ENCODE data around the gene MRPL18.

The MRPL18 gene

GRCh38 chr6:159766906-159767305 lies 23.4 kb upstream of the MRPL18 start:
- no peak overlapping the region for H3K27ac ChIP-seq (ENCODE audit: low read length)
- H4K20me1 ChIP-seq (ENCODE audit: insufficient read depth, low read length): no peaks in the 10 kb centered on the region
- no peak overlapping the region for H3K4me2 ChIP-seq (ENCODE audit: low read depth, low read length)
- H3K4me3 ChIP-seq (ENCODE audit: low read length): no peak overlapping the region
- DNase-seq: no peak
- no peaks in the 10 kb centered on the region for H3K27me3 ChIP-seq (replicated peaks; ENCODE audit: insufficient read depth, low read length)
- H3K4me1 ChIP-seq (ENCODE audit: low read length): no peaks in the 10 kb centered on the region
- H3K9me3 ChIP-seq (replicated peaks; ENCODE audit: insufficient read depth, low read length): no peaks in the 10 kb centered on the region
- H2AFZ ChIP-seq (ENCODE audit: low read length): no peak overlapping the region
- no peaks in the 10 kb centered on the region for H3K9me2 ChIP-seq (replicated peaks; ENCODE audit: insufficient read depth, low read length)
- TF ChIP-seq EZH2phosphoT487 (IDR thresholded peaks at IDR 0.05; ENCODE audit: low read length) (no peak), EZH2 (optimal IDR thresholded peaks at IDR 0.05; ENCODE audit: low read depth, low read length) (no peak)
- TF ChIP-seq, protein P1, sequence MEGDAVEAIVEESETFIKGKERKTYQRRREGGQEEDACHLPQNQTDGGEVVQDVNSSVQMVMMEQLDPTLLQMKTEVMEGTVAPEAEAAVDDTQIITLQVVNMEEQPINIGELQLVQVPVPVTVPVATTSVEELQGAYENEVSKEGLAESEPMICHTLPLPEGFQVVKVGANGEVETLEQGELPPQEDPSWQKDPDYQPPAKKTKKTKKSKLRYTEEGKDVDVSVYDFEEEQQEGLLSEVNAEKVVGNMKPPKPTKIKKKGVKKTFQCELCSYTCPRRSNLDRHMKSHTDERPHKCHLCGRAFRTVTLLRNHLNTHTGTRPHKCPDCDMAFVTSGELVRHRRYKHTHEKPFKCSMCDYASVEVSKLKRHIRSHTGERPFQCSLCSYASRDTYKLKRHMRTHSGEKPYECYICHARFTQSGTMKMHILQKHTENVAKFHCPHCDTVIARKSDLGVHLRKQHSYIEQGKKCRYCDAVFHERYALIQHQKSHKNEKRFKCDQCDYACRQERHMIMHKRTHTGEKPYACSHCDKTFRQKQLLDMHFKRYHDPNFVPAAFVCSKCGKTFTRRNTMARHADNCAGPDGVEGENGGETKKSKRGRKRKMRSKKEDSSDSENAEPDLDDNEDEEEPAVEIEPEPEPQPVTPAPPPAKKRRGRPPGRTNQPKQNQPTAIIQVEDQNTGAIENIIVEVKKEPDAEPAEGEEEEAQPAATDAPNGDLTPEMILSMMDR (IDR thresholded peaks at IDR 0.05; ENCODE audit: low read length): no peak
- H3K36me3 ChIP-seq (replicated peaks; ENCODE audit: insufficient read depth, low read length): no peaks in the 10 kb centered on the region
- H3K79me2 ChIP-seq (ENCODE audit: low read length): peaks cover 3% of the 10 kb centered on the region; the same call in 1 of the 2 replicates
- no peak overlapping the region for H3K9ac ChIP-seq (ENCODE audit: low read length)
- H3F3A ChIP-seq (ENCODE audit: insufficient read depth, low read length): no peaks in the 10 kb centered on the region

DNA sequence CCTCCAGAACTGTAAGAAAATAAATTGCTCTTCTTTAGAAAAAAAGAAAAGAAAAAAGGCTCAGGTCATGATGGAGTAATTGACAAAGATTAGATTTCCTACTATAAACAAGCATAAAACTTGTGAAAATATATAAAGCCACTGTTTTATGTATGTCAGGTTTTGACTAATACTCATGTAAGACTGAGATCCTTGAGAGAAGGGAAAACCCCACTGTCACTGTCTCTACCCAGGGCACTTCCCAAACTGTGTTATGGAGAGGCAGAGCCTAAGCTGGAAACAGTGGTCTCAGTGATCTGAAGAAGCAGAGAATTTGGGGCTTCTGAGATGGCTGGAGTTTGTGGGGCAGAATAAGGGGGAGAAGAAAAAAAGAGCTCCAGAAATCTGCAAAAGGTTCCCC lies 20.8 kb upstream of the MRPL18 start:
- Histone ChIP-seq H4K20me1 (ENCODE audit: insufficient read depth, low read length) (no peaks in the 10 kb centered on the region), H3K27ac (ENCODE audit: low read length) (no peak overlapping the region), H3K4me3 (ENCODE audit: low read length) (no peak overlapping the region), H3K79me2 (ENCODE audit: low read length) (no peaks in the 10 kb centered on the region), H3K9ac (ENCODE audit: low read length) (no peak overlapping the region), H3K4me2 (ENCODE audit: low read depth, low read length) (no peak overlapping the region), H3K4me1 (ENCODE audit: low read length) (no peaks in the 10 kb centered on the region), H3F3A (ENCODE audit: insufficient read depth, low read length) (no peaks in the 10 kb centered on the region), H3K27me3 (replicated peaks; ENCODE audit: insufficient read depth, low read length) (no peaks in the 10 kb centered on the region), H2AFZ (ENCODE audit: low read length) (no peak overlapping the region), H3K9me3 (replicated peaks; ENCODE audit: insufficient read depth, low read length) (no peaks in the 10 kb centered on the region), H3K9me2 (replicated peaks; ENCODE audit: insufficient read depth, low read length) (no peaks in the 10 kb centered on the region), H3K36me3 (replicated peaks; ENCODE audit: insufficient read depth, low read length) (no peaks in the 10 kb centered on the region)
- DNase-seq: no peak
- TF ChIP-seq EZH2 (optimal IDR thresholded peaks at IDR 0.05; ENCODE audit: low read depth, low read length): no peak
- TF ChIP-seq EZH2phosphoT487 (IDR thresholded peaks at IDR 0.05; ENCODE audit: low read length): no peak
- TF ChIP-seq, protein P1 (IDR thresholded peaks at IDR 0.05; ENCODE audit: low read length): no peak

DNA sequence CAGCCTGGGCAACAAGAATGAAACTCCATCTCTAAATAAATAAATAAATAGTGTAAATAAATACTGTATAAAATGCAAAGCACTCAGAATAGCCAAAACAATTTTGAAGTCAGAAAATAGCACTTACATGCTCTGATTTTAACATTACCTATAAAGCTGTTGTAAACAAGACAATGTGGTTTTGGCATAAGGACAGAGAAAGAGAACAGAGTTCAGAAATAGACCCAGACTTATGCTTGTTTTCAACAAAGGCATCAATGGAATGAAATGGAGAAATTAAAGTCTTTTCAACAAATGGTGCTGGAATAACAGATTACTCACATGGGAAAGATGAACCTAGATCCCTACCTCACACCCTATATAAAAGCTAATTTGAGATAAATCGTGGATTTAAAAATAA lies 18.1 kb upstream of the MRPL18 start:
- Histone ChIP-seq H3K4me1 (ENCODE audit: low read length) (no peaks in the 10 kb centered on the region), H3K4me3 (ENCODE audit: low read length) (no peak overlapping the region), H3K9me2 (replicated peaks; ENCODE audit: insufficient read depth, low read length) (no peaks in the 10 kb centered on the region), H3K9me3 (replicated peaks; ENCODE audit: insufficient read depth, low read length) (no peaks in the 10 kb centered on the region), H3K4me2 (ENCODE audit: low read depth, low read length) (no peak overlapping the region), H3F3A (ENCODE audit: insufficient read depth, low read length) (no peaks in the 10 kb centered on the region), H3K36me3 (replicated peaks; ENCODE audit: insufficient read depth, low read length) (no peaks in the 10 kb centered on the region), H3K27ac (ENCODE audit: low read length) (no peak overlapping the region), H3K79me2 (ENCODE audit: low read length) (no peaks in the 10 kb centered on the region), H4K20me1 (ENCODE audit: insufficient read depth, low read length) (no peaks in the 10 kb centered on the region), H3K27me3 (replicated peaks; ENCODE audit: insufficient read depth, low read length) (no peaks in the 10 kb centered on the region), H2AFZ (ENCODE audit: low read length) (no peak overlapping the region), H3K9ac (ENCODE audit: low read length) (no peak overlapping the region)
- DNase-seq: no peak
- TF ChIP-seq, protein P1 (IDR thresholded peaks at IDR 0.05; ENCODE audit: low read length): no peak
- TF ChIP-seq EZH2phosphoT487 (IDR thresholded peaks at IDR 0.05; ENCODE audit: low read length): no peak
- no peak for TF ChIP-seq EZH2 (optimal IDR thresholded peaks at IDR 0.05; ENCODE audit: low read depth, low read length)

Measured in MM.1S (cell line).